HG03045 (cell line): ENCODE results near the gene LIN7B.

Source experiments
- ATAC-seq: cut with Tn5 transposase; IDR thresholded peaks from one replicate; pipeline ENCODE4 v1.9.1; 2021; ENCODE audit warnings: mild to moderate bottlenecking, moderate library complexity; ENCODE audit not compliant: unreplicated experiment

LIN7B gene

DNA sequence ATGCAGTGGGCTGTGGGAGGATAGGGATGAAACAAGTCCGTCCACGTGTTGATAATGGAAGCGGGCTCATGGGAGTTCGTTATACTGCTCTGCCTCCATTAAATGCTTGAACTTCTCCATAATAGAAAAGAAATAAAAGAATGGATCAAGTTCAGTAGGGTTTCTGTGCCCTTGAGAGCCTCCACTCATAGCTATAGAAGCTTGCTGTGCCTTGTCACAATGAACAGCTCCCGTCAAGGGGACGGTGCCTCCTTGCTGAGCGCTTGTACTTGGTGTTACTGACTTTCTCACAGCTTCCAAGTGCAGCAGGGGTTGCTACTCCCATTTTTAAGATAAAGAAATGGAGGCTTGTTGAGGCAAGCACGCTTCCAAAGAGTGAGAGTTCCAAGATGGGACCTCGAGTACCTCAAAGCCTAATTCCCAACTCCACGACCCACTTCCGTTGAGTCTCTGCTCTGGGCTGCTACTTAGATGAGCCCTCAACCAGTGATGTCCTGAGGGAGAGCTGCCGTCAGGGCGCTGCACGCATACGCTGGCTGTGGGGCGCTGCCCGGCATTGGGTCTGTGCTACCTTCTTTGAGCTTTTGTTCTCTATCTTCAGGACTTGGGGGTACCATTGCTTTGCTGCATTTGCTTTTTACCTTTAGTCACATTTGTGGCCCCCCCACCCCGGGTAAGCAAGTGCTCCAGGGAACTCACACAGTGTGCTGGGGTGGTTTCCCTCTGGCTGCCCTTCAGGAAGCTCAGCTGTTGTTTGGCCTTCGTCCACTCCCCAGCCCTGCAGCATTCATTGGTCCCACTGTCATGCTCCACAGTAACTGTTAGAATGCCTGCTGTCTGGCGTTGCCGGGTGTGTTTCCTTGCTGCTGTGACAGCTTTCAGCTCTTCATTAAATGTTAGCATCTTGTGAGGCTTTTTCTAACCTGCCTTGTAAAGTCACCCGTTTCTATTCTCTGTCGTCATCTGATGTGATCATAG lies 19.4 kb upstream of the LIN7B start:
- ATAC-seq = no peak

DNA sequence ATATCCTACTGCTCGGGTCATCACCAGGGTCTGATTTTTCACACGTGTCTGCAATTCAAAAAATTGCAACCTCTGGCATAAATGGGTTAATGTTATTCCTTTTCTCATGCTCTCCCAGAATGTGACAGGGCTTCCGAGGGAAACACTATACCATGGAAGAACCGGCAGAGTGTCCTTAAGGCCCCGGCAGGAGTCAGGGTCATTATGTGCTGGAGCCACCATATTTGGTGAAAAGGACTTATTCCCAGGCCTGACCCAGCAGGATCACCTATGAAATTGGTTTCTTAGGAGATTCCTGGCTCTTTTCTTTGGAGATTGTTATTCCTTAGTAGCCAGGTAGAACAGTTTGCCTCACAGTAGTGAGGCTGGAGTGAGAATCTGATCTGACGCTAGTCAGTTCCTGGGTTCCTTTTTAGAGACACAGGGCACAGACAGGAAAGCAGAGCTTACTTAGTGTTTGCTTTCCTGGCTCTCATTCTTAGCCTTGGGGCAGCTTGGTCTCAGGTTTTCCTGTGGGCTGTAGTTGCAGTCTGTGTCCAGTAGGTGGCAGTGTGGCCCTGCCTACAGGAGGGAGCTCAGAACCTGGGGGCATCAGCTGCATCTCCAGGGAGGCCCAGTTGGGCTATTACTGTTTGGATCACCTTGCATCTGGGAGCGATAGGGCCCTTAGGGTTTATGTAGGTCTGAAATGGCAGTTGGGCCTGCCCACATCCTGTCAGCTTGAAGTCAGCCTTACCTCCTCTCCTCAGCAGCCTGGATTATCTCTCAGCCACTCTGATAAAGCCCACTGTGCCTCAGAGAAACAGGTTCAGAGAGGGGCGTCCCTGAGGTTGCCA lies 16.5 kb upstream of the LIN7B start:
- no peak for ATAC-seq

DNA sequence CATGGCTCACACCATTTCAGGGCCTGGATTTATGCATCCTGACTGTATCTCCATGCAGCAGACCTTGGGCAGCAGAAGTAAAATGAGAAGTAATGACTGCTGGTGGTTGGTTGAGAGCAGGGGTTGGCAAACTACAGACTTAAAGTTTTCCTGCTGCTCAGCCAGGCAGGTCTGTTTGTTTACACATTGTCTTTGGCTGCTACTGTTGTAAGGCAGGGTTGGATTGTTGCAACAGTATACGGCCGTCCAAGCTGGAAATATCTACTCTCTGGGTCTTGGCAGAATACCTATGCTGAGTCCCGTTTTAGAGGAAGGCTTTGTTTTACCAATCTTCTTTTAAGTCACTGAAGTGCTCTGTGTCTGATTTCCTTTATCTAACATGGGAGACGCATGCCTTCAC lies 15.4 kb upstream of the LIN7B start:
- no peak for ATAC-seq

DNA sequence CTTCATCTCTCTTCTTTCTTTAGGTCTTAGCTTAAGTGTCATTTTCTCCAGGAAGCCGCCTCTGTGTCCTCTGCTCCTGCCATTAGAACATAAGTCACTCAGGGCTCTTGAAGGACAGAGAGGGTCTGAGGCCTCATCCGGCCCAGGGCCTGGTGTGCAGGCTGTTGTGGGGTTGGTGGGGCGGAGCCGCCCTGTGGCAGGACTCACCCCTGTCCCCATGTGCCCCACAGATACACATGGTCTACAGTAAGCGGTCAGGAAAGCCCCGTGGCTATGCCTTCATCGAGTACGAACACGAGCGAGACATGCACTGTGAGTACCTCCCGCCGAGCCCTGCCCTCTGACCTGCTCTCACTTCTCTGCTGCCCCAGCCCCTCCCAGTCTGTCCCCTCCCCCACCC lies 13.0 kb upstream of the LIN7B start:
- ATAC-seq = no peak

DNA sequence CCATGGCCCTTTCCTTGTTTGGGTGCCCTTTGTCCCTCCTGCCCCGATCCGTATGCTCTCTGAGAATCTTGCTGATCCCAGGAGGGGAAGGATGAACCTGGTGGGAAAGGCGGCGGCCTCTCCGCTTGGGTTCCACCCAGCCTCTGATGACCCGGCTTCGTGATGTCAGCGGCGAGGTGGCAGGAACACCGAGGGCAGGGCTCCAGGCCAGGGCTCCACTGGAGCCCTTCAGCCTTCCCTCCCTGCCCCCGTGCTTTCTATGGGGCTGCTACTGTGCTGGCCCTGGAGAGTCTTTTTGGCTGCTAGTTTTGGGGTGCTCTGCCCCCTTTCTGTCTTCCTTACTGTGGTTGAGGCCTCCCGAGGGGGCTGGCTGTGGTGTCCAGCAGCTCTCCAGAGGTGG lies 11.9 kb upstream of the LIN7B start:
- ATAC-seq = no peak

DNA sequence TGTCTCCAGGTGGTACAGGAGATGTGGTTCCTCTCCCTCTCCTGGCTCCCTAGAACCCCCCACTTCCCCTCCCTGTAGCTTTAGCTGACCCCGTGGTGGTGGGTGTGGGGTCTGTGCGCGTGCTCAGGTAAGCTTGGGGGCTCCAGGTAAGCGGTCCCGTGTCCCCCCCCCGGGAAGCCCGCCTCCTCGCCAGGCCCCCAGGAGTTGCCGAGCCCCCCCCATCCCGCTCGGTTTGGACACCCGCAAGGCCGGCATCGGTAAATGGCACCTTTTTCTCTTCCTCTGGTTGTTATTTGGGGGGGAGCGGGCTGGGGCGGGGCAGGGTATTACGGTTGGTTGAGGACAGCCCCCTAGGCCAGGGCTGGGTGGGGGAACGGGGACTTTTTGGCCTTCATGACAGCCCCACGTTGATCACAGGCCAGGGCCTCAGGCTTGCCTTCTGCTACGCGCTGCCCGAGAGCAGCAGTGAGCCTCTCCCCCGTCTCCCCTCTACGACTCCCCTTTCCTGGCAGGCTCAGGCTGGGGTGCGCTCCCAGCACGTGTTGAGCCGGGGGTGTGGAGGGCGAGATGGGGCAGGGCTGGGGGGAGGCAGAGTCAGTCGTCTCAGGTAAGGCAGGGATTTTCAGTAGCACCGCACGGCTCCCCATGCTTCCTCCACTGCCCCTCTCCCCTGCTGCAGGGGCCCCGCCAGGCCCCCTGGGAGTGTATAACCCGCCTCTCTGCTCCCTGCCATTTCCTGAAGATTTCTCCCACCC lies 10.7 kb upstream of the LIN7B start:
- no peak for ATAC-seq

DNA sequence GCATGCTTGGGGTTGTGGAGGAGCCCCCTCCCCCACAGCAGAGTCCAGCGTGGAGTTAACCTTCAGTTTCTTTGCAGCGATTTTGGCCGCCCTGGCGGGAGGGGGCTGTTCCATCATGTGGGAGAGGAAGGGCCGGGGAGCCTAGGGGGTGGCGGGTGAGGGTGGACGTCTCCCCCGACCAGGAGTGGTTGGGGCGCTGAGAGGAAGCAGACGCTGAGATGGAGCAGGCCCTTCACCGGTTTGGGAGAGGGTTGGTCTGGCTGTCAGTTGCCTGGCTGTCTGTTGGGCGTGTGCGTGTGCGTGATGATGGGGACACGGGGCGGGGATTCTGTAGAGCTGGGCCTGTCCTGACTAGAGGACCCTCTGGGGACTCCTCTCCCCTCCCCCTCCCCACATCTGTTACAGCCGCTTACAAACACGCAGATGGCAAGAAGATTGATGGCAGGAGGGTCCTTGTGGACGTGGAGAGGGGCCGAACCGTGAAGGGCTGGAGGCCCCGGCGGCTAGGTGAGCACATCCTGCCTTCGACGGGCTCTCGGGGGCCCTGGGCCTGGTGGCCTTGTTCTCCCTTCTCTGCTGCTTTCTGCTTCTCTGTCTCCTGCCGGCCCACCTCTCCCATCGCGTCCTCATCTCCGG lies 9.8 kb upstream of the LIN7B start:
- ATAC-seq = no peak

DNA sequence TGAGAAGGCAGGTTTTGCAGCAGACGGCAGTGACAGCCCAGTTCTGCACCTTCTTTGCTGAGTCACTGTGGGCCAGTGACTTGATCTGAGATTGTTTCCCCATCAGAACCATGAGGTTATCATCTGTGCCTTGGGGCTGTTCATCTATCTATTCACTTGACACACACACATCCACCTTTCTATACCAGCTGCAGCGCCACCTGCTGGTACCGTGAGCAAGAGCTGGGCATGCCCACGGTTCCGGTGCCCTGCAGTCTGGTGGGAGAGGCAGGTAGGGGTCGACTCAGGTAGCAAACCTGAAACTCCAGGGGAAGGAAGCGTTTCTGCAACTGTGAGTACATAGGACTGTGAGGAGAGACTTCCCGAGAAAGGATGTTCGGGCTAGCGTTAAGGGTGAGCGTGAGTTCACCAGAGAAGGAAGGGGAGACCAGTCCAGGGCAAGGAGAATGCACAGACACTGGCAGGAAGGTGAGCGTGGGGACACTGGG lies 7.5 kb upstream of the LIN7B start:
- no peak for ATAC-seq

DNA sequence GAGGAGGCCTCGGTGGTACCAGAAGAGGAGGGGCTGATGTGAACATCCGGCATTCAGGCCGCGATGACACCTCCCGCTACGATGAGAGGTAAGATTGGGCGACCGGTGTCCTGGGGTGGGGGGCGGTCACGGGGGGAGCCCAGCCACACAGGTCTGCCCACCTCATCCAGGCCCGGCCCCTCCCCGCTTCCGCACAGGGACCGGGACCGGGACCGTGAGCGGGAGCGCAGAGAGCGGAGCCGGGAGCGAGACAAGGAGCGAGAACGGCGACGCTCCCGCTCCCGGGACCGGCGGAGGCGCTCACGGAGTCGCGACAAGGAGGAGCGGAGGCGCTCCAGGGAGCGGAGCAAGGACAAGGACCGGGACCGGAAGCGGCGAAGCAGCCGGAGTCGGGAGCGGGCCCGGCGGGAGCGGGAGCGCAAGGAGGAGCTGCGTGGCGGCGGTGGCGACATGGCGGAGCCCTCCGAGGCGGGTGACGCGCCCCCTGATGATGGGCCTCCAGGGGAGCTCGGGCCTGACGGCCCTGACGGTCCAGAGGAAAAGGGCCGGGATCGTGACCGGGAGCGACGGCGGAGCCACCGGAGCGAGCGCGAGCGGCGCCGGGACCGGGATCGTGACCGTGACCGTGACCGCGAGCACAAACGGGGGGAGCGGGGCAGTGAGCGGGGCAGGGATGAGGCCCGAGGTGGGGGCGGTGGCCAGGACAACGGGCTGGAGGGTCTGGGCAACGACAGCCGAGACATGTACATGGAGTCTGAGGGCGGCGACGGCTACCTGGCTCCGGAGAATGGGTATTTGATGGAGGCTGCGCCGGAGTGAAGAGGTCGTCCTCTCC lies 6.3 kb upstream of the LIN7B start:
- no peak for ATAC-seq

DNA sequence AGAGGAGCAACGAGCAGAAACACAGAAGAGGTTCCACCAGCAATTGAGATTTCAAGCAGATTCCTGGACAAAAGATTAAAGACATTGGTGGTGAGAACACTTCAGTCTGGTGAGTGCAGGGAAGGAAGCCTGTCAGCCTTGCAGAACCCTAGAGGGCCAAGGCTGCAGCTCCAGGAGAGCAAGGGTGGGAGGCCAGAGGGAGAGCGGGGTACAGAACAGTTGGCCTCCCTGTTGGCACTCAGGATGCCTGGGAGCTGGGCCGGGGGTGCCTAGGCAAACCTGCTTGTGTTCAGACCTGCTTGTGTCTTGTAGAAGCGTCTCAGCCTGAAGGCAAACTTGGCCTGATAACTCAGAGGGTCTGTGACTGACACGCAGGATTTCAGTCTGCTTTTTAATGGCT lies 5.1 kb upstream of the LIN7B start:
- ATAC-seq = no peak

DNA sequence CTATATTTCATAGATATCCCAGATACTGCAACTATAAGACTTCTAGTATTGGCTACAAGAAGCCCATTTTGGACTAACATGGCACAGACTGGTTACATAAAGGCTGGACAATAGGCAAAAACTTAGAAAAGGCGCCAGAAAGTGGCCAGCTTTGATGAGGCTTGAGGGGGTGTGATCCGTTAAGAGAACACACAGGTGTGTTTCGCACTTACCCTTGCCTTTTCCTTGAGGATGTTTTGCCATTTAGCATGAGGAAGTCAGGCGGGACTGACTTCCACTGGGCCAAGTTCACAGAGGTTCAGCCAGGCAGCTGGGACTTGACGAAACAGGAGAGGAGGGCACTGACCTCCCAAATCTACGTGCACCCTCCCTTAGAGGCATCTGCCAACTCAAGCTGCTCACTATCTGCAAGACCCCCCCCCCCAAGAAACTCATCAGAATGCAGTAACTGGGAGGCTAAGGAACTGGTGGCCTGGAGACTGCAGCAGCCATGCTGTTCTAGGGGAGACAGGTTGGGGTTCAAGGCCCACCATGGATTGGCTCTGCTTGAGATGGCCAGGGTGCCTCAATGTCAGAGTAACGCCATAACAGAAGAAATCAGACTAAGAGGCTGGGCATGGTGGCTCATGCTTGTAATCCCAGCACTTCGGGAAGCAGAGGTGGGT lies 4.5 kb upstream of the LIN7B start:
- ATAC-seq = no peak

DNA sequence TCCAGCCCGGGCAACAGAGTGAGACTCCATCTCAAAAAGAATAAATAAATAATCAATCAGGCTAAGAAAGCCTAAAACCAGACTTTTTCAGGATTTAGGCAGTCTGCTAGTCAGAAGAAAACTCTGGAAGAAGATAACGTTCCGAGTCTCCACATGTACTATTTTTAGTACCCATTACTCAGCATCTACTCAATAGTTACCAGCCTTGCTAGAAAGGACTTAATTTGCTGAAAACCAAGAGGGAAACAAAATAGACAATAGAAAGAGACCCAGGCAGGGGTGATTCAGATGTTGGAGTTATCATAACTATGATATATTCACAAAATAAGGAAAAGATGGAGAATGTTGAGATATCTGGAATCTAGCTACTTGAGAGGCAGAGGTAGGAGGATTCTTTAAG lies 3.6 kb upstream of the LIN7B start:
- ATAC-seq = no peak

DNA sequence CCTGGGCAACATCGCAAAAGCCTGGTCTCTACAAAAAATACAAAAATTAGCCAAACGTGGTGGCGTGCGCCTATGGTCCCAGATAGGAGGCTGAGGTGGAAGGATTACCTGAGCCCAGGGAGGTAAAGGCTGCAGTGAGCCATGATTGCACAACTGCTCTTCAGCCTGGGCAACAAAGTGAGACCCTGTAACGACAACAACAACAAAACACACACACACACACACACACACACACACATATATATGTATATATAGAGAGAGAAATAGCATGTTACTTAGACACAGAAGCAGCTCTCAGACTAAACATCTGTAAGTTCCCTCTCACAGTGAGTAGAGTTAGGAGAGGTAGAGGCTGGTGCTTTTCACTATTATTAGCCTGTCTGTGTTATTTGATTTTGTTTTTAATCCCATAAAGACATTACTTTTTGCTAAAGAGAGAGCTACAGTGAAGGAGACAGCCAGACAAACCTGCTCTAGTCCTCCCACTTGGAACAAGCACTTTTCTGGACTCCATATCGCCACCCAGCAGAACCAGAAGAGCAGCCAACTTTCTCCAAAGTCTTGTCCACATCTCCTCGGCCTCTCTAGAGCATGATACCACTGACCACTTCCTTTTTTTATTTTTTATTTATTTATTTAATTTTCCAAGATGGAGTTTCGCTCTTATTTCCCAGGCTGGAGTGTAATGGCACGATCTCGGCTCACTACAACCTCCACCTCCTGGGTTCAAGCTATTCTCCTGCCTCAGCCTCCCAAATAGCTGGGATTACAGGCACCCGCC lies 2.8 kb upstream of the LIN7B start:
- no peak for ATAC-seq

DNA sequence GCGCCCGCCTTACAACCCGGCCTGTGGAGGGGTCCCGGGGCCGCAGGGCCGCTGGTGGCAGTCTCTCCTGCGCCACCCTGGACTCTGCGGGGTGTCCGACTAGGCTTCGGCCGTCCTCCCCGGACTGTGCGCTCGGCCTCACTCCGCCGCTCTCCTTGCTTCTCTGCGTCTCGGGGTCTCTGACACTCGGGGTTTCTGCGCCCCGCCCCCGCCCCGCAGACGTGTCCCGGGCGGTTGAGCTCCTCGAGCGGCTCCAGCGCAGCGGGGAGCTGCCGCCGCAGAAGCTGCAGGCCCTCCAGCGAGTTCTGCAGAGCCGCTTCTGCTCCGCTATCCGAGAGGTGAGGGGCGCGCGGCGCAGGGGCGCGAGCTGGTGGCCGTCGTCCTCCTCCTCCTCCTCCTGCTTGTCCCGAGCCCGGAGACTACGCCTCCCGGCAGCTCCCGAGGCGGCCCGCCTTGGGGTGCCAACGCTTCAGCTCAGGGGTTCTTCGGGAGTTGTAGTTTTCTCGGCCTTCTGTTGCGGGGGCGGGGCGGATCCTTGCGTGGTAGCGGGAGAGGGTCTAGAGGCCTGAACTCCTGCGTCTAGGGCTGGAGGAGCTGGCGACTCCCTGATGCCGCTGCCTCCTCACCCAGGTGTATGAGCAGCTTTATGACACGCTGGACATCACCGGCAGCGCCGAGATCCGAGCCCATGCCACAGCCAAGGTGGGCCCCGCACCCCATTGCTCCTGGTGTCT lies 627 bp downstream of the LIN7B start:
- ATAC-seq = no peak

DNA sequence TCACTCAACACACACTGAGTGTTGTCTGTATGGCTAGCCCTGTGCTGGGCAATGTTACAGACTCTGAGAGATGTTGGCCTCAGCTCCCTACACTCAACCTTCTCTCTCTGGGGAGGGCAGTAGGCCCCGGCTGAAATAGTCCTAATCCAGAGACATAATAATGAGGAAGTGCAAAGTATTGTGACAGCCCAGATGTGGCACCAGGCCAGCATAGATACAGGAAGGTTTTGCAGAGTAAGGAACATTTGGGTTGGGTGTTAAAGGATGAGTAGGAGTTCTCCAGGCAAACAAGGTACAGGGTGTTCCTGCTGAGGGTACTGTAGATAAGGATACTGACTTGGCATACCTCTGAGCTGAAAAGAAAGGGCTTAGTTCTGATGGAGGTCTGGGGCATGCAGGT lies 2.4 kb downstream of the LIN7B start:
- ATAC-seq = no peak

DNA sequence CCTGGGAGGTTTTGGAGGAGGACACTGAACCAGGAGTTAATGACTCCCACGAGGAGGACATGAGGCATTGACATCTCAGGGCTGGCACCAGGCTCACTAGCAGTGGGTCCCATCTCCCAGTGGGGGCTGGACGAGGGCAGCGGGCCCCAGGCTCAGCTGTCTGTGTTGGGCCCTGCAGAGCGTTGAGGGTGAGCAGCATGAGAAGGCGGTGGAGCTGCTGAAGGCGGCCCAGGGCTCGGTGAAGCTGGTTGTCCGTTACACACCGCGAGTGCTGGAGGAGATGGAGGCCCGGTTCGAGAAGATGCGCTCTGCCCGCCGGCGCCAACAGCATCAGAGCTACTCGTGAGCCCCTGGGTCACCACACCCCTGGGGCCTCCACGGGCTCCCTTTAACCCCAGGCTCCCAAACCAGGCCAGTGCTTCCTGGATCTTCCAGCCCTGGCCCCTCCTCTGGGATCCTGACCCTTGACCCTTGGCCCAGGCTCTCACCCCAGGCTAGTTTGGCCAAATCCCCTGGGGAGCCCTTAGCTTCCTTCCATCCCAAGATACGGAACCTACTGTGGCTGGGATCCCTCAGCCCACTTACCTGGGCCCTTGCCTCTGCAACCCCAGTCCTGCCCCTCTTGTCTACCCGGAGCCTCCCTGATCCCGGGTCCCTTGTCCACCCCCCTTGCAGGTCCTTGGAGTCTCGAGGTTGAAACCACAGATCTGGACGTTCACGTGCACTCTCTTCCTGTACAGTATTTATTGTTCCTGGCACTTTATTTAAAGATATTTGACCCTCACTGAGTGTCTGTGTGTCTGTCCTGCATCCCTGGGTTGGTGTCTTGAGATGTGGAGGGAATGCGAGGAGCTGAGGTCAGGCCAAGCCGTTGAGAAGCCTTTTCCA lies 3.8 kb downstream of the LIN7B start:
- no peak for ATAC-seq
